ENCODE results near the gene EBF3.

The EBF3 gene

DNA sequence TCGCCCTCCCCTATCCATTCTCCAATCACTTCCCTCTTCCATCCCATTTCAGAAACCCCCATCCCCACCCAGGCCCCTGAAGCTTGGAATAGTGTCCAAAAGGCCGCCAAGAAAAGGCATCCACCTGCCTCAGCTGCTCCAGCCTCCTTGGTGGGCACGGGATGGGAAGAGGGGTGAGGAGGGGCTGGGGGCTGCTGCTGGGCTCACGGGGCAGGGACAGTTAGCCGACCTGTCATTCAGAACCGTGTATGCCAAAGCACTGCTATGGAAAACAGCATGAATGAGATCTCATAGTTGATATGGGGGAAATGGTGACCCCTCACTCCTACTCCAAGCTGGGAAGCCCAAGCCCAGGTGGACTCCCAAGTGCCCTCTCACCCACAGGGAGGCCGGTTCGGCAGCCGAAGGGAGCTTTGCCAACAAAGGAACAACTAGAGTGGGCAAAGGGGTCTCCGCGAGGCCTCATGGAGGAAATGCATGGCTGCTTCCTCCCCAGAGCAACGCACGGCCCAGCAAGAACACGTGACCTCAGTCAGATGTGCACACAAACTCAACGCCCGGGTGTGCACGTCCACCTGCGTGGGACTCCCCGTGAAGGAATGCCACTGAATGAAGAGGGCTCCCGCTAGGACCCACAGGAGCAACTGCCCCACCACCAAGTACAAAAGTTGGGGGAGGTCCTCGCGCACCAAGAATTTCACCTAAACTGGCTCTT lies 52.5 kb downstream of the EBF3 start:
- no peak for DNase-seq (ENCODE audit: low read depth)

DNA sequence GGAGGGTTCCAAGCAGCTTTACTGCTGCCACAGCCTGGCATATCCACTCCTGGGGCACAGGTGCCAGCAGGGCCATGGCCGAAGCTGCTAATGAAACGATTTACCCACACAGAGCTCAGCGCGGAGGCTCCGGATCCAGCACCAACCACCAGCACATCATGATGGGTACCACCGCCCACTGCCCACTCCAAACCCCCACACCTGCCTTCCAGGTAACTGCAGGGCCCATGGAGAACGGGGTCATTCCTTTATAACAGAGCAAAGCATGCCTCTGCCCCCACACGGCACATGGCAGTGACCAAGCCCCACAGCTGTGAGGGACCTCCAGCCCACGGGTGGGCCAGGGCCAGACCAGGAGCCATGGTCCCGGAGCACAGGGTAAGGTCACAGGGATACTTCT lies 53.2 kb downstream of the EBF3 start:
- DNase-seq (ENCODE audit: low read depth) = no peak

DNA sequence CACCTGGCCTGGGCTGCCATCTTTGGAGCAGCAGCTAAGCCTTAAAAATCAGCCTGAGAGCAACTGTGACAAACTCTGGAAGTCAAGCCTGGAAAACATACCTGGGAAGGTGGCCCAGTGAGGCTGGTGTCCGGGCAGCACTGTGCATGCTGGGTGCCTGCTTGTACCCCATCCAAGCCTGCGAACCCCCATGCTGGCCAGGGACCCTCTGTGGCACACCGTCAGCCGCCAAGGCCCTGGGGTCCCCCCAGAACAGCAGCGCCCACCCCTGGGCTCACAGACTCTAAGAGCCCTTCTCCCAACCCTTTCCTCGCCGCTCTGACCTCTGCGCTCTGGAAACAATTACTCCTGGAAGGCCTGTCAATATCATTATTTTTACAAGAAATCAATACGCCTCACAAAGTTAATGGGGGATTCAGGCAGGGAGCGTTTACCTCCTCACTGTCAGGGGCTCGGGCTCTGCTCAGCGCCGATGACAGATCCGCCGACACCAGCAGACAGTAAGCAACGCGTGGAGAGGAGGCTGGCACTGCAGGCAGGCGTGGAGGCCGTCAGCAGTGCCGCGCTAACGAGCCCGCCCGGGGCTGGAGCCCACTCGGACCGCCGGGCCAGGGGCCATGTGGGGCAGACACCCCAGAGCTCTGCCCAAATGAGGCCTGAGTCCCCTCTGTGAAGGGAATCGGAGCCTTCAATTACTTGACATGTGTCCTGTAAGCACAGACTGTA lies 54.4 kb downstream of the EBF3 start:
- no peak for DNase-seq (ENCODE audit: low read depth)

DNA sequence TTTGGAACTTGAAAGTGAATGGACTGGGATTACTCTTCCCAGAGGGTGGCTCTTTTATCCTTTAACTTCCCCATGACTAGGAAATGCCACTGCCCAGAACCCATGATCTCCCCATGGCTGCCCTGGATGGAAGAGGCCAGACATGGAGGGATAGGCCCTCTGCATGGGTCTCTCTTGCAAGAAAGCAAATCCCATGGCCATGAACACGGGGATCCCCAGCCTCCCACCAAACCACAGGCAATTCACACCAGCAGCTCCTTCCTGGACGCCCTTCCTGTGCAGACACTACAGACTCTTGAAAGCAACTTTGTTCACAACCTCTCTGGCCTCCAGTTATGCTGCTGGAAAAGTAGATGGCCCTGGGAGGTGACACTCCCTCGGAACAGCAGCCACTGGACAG lies 55.0 kb downstream of the EBF3 start:
- DNase-seq (ENCODE audit: low read depth) = no peak

DNA sequence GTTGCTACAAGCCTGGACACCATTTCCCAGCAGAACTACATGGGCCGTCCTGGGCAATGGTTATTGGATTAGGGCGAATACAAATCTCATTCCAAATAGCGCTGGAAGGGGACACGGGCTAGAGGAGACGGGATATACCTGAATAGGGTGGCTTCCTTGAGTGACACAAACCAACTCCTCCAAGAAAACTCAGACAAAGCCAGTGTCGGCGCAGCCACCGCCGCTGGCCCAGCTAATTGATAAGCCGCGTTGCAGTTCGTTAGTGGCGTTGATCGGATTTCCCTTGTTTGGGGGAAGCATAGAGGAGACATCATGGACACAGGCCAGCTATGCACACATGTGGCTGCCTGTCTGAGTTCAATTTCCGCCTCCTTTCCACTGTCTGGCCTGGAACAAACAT lies 55.7 kb downstream of the EBF3 start:
- DNase-seq (ENCODE audit: low read depth) = no peak

DNA sequence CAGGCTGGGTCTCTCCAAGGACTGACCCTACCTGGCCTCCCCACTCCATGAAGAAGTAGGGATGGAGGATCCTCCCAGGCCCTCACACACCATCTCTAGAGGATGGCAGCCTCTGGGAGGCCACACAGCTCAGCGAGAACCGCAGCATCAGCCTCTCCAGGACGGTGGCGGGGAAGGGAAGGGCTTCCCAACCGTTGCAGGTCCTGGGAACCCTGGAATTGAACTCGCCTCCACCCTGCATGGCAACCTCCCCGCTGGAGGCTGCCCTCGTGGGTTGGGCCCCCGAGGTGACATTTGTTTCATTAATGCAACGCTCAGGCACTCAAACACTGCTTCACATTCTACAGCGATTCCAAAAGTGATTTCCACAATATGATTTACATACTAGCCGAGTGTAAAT lies 58.5 kb downstream of the EBF3 start:
- DNase-seq (ENCODE audit: low read depth) = no peak

DNA sequence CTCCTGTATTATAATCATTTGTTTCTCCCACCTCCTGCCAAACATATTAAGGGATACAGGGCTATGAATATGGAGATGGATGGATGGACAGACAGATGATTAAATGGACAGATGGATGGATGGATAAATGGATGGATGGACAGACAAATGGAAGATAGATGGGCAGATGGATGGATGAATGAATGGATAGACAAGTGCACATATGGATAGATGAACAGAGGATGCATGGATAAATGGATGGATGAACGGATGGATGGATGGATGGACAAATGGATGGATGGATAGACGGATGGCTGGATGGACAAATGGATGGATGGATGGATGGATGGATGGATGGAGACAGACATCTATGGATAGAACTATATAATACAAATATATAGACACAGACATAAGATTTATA lies 59.8 kb downstream of the EBF3 start:
- DNase-seq (ENCODE audit: low read depth) = no peak

DNA sequence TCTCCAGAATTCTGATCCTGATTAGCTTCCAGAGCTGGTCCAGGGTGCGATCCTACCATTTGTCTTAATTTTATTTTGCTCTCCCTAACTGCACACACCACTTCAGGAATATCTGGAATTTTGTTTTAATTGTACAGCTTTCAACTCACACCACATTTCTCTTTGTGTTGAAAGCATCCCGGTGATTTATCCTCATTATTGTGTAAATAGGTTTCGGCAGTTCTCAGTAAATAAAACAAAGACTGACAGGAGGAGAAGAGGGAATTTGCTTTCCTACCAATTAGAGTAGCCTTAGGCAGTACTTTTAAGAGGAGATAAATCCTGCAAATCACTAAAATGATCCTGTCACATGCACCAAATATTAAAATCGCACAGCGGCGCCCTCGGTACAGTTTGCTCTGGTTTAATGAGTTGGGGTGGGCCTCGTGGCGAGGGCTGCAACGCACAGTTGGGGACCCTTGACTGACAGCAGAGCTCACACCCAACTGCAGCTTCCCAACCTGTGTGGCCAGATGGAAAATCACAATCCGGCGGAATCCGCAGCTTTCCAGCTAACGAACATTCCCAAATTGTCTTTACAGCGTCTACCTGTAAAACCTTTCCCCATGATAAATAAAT lies 62.6 kb downstream of the EBF3 start:
- DNase-seq (ENCODE audit: low read depth) = no peak

DNA sequence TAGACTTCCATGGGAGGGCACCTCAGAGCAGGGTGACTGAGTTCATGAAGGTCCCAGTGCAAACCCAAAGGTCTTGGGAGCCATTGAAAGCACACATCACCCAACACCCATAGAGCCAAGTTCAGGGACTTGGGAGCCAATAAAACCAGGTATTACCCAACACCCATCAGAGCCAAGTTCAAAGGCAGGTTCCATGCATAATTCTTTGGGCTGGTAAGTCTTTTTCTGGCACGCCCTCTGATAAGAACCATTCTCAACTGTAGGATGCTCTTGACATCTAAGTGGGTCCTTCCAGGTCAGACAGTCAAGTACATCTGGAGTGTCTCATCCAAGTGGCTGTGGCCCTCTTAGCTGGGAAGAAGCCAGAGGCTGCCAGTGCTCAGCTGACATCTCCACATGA lies 63.2 kb downstream of the EBF3 start:
- DNase-seq (ENCODE audit: low read depth) = no peak

DNA sequence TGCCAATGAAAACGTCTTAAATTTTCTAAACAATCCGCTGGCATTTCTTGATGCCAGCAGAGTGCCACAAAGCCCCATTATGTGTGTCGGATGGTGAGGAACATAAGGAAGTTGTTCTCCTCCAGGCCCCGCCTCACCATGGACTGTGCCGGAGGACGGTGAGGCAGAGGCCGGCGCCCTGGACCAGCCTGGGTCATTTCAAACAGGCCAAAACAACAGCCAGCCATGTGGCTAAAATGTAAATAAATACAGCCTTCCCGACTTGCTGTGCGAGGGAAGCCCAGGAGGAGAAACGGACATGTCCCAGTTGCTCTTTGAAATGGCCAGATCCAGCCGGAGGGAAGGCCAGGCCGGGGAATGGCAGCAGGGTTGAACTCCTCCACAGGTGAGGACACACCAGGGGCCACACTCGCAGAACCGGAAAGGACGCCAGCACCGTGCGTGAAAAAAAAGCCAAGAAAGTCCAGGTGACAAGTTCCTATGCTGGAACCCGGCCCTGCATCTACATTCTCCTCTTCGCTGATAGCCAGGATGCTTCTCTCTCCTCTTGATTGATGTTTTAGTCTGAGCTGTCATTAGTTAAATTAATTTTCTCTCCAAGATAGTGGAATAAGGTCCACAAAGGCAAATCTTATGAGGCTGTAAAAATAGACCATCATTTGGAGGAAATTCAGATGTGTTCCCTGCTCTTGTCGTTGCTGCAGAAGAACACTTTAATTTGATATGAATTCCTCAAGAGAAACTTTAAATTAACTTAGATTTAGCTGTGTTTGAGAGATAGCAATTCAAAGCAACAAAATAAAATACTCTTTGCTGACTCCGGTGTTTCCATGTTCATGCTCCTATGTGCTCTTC lies 64.6 kb downstream of the EBF3 start:
- DNase-seq (ENCODE audit: low read depth) = no peak

DNA sequence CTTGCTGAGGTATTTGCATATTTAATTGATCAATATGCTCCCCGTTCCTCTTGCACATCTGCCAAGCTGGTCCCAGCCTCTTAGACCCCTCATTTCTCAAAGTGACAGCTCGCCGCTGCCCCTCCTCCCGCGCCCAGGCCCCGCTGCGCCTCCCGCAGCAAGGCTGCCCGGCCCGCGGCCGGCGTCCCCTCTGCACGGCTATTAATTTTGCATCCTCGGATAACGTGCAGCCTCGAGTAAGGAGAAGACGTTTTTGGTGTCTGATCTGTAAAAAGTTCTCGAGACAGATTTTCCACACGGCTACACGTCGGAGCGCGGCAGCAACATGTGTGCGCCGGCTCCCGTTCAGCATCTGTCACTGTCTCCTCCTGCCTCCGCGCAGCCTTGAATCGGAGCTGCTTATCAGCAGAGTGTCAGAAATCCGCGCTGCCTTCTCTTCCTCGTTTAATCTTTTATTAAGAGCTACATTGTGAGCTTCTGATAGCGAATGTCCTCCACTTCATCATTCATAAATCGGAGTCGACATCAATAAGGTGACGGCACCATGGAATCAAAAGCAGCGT lies 65.3 kb downstream of the EBF3 start:
- no peak for DNase-seq (ENCODE audit: low read depth)

DNA sequence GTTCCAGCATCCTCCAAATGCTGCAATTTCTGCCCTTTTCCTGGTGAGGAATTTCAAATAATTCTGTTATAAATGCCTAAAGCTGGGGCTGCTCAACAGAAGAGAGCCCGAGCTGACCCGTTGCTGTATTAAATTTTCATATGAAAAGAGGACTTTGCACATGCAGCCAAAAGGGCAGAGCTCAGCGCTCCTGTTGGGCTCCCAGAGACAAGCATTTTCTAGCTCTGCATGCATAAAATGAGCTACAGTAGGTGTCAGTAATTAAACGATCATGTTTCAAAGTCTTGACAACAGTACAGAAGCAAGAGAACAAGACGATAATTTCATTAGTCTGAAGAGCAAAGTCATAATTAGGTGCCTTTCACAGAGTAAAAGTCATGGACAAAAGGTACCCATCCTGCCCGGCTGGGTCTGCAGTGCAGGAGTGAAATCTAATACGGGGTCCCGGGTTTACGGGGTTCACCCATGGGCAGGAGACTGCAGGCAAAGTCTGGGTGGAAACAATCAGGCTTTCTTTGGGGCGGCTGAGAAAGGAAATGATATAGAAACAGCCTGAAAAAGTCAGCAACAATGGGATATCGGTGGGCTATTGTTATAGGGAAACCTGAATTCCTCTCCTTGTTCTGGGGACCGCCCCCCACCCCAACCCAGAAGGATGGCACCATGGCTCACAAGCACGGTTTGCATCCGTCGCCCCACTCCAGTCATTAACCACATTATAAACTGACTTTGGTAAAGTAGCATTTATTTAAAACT lies 66.0 kb downstream of the EBF3 start:
- no peak for DNase-seq (ENCODE audit: low read depth)

DNA sequence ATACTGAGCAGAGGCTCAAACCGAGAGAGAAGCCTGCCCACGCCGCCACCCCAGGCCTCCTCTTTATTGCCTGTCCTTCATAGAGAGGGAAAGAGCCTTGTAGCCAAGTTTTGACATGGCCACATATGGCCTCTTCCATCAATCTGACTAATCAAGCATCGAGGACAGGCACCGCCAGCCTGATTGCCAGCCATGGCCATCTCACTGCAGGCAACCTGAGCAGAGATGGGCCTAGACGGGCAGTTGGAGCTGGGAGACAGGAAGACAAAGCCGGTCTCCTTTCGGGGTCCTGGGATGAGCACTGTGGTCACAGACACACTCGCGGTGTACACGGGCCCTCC lies 67.2 kb downstream of the EBF3 start:
- DNase-seq (ENCODE audit: low read depth) = no peak

DNA sequence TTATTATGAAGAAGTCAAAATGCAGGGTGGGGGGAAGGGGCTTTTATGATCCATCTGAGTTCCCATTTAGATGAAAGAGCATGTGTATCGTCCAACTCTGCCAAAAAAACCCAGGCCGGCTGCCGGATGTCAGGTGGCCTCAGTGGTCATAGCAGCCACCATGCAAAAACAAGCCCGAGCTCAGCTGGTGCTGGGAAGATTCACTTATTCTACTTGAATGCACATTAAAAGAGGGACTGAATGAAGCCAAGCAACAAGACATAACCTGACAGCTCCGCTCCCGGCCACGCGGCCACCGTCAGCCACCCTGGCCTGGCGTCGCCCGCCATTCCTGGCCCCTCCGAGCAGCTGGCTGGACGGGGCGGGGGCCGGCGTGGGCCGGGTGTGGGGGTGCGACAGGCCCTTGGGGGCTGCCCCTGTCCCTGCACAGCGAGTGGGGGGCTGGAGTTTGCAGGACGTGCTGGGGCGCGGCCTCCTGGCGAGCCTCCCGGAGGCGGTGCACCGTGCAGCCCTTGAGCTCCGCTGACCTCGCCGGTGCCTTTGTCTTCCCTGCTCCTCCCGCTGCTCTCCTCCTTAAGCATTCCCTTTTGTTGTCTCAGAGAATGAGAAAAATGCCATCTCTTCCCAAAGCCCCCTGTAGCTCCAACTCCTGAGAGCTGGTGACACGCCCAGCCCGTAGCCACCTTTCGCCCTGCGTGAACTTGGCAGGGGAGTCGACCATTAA lies 67.8 kb downstream of the EBF3 start:
- DNase-seq (ENCODE audit: low read depth) = no peak

DNA sequence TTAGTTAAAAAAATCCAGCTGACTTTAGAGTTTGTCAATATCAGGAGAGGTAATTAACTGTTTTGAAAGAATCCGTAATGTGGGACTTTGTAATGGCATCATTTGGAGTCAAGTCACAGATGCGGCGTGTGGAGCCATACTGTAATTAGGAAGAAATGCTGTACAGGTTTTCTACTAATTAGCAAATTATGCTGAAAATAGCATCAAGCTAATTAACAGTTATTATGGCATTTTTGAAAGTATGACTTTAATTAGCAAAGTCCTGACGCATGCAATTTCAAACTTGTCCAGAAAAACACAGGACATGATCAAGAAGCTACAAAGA lies 68.3 kb downstream of the EBF3 start:
- DNase-seq (ENCODE audit: low read depth) = no peak

DNA sequence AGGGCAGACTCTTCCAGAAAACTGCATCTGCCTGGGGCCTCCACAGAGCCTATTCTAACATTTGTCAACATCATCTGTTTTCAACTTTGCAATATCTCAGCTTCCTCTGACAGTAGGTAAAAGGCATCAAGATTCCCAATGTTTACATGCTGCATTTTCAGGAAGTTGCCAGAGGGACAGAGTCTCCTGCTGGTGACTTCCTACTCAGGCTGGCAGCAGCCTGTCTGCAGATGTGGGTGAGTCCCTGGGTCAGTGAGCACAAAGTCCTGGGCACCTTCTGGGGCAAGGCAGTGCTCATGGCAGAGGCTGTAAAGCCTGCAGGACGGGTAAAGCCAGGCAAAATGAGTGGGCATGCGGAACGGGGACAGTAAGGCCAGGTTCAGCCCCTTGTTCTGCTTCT lies 69.4 kb downstream of the EBF3 start:
- no peak for DNase-seq (ENCODE audit: low read depth)

DNA sequence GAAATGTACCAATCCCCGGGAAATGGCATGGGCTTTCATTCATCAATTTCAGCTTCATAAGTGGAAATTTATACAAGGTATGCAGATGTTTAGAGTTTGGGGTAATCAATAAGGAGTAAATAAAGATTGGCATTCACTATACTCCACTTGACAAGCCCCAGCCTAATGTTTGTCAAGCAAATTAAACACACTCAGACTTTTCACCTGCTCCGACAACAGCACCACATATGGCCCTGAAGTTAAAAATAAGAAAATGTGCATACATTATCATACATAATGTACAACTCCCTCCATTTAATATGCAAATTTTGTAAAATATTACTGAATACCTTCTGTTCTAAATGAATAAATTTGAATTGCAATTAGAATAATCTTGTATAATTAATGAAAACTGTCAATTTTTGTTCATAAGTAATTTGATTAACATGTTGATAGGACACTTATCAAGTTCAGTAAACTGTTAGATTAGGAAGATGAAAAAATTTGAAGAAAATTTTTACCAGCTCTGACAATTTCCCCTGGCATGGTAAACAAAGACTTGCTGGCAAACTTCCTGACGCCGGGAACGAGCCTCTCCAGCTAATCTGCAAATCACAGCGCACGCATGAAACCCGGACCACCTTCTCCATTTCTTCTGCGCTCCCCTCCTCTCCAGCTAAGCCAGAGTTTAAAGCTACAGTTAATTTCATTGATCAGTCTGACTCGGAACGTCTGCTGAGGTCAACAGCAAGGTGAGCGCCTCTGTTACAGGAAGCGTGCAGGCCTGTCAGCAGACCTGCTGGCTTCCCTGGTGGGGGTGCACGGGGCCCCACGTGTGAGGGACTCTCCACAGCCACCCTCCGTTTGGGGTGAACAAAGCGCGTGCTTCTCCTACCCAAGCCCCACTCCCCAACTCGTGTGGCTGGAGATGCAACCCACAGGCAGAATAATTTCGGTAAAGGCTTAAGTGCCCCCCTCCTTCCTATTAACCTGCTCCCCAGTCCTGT lies 70.7 kb downstream of the EBF3 start:
- no peak for DNase-seq (ENCODE audit: low read depth)

DNA sequence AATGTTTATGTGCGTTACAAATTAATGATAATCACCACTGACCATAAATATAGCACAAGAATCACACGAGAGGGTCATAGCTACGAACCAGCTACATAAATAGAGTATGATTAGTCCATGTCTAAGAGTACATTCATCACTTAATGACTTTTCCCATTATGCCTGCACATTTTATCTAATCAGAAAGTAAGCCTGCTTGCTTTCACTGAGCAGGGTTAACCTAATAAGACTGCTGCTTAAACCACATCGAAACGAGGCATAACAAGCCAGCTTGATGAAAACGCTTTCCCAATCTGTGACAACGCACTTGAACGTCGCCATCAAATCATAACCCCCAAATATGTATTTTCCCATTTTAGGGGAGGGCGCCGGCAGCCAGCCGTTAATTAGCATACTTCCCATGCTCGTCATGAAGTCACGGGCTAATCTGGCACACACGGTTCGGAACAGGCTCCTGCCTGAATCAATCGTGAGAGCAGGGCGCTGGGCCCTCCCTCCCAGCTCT lies 71.5 kb downstream of the EBF3 start:
- DNase-seq (ENCODE audit: low read depth) = no peak

DNA sequence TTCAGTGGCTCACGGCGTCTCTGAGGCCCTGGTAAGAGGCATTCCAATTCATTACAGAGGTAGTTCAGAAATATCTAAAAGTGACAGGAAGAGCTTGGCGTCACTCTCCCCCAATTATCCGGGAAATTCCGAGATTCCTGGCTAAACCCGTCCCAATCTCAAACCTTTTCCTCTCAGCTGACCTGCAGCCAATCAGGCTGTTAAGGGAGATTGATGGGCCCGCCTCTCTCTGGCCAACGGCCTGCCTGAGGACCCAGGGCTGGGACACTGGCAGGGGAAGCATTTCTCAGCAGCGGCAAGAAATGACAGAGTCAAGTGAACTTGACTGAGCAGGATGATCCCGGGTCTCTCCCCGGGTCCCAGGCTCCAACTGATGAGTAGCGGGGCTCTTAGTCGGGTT lies 72.3 kb downstream of the EBF3 start:
- no peak for DNase-seq (ENCODE audit: low read depth)

DNA sequence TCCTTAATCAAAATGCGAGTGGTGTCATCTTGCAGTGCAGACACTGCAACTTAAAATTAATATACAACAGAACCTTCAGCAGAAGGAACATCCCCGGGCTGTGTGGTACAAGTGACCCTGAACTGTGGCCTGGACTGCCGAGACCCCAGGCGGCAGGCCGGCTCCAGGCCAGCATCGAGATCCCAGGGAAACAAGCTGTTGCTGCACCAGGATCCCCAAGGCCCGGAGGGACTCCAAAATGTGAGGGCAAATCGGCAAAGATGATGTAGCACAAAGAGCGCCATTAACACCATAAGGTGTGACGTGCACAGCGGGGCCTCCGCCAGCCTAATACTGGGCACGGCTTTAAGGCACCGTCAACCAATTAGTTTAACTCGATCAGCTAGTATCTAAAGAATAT lies 73.9 kb downstream of the EBF3 start:
- no peak for DNase-seq (ENCODE audit: low read depth)

Data from activated T-helper 1 cell treated with Interleukin-2 at 50 U/mL for 16 hours (primary cell).